HepG2 (cell line): ENCODE measurements around the gene ZC3H18. TPM values are rescaled to one million over a fixed set of nuclear protein-coding genes. Genes with fewer than 3 reads are reported as not detected.

Source experiments
- ATF1 ChIP-seq: IDR thresholded peaks from 2 replicates; pipeline ENCODE4 v1.6.1; 2016; ENCODE audit warnings: mild to moderate bottlenecking, control low read depth
- DMAP1 ChIP-seq: IDR thresholded peaks from 2 replicates; pipeline ENCODE4 v1.6.1; 2016
- GABPA ChIP-seq, 2 experiments: IDR thresholded peaks; 2 replicates each; pipeline ENCODE4 v1.6.1; 2011 to 2016; ENCODE audit warnings: low read depth in 2 of 2, low read length in 1 of 2, missing biosample characterization in 1 of 2, missing genetic modification characterization in 1 of 2
- GFI1 ChIP-seq: sonication (generic); formaldehyde crosslinking; IDR thresholded peaks from 2 replicates; pipeline ENCODE4 v1.5.0; 2020; ENCODE audit warnings: missing genetic modification reagents, mild to moderate bottlenecking, borderline replicate concordance
- LCORL ChIP-seq, 2 experiments: fragments of 450-650 bp in 1 of 2; sonication (generic) in 1 of 2; formaldehyde crosslinking in 1 of 2; IDR thresholded peaks; 2 replicates each; pipeline versions ENCODE4 v1.5.0 to v1.6.1; 2017 to 2020; ENCODE audit warnings: antibody characterized with exemption in 1 of 2, missing genetic modification reagents in 1 of 2
- PATZ1 ChIP-seq: sonication (generic); formaldehyde crosslinking; IDR thresholded peaks from 2 replicates; pipeline ENCODE4 v1.4.0; 2020; ENCODE audit warnings: missing genetic modification reagents
- PPARG ChIP-seq: conservative IDR thresholded peaks from 2 replicates; pipeline ENCODE4 v1.6.1; 2016; ENCODE audit warnings: missing biosample characterization, missing genetic modification reagents
- TAF1 ChIP-seq: sonication (generic); formaldehyde crosslinking; IDR thresholded peaks from 2 replicates; pipeline ENCODE4 v1.4.0; 2020; ENCODE audit warnings: missing genetic modification reagents
- TRAFD1 ChIP-seq: sonication (generic); formaldehyde crosslinking; IDR thresholded peaks from 2 replicates; pipeline ENCODE4 v1.5.1; 2020; ENCODE audit warnings: missing genetic modification reagents, mild to moderate bottlenecking, borderline replicate concordance
- ZBTB34 ChIP-seq: sonication (generic); formaldehyde crosslinking; IDR thresholded peaks from 2 replicates; pipeline ENCODE4 v1.8.0; 2022; ENCODE audit warnings: mild to moderate bottlenecking, missing genetic modification reagents
- ZKSCAN8 ChIP-seq: IDR thresholded peaks from 2 replicates; pipeline ENCODE4 v1.6.1; 2016; ENCODE audit warnings: borderline replicate concordance, missing genetic modification reagents, missing compliant biosample characterization
- ZNF121 ChIP-seq: sonication (generic); formaldehyde crosslinking; IDR thresholded peaks from 2 replicates; pipeline ENCODE4 v1.5.0; 2020; ENCODE audit warnings: mild to moderate bottlenecking, missing genetic modification reagents
- ZNF138 ChIP-seq: sonication (generic); formaldehyde crosslinking; IDR thresholded peaks from 2 replicates; pipeline ENCODE4 v1.5.0; 2020; ENCODE audit warnings: mild to moderate bottlenecking, low read depth, missing genetic modification reagents
- ZNF160 ChIP-seq: sonication (generic); formaldehyde crosslinking; IDR thresholded peaks from 2 replicates; pipeline ENCODE4 v1.8.0; 2022; ENCODE audit warnings: mild to moderate bottlenecking, inconsistent platforms, missing genetic modification reagents
- ZNF468 ChIP-seq: sonication (generic); formaldehyde crosslinking; IDR thresholded peaks from 2 replicates; pipeline ENCODE4 v1.8.0; 2022; ENCODE audit warnings: mild to moderate bottlenecking, moderate library complexity, missing genetic modification reagents
- ZNF580 ChIP-seq: IDR thresholded peaks from 2 replicates; pipeline ENCODE4 v1.6.1; 2016; ENCODE audit warnings: low read depth, borderline replicate concordance
- ZNF687 ChIP-seq: sonication (generic); formaldehyde crosslinking; IDR thresholded peaks from 2 replicates; pipeline ENCODE4 v1.5.1; 2020; ENCODE audit warnings: mild to moderate bottlenecking, missing genetic modification reagents, moderate library complexity
- ZSCAN31 ChIP-seq: sonication (generic); formaldehyde crosslinking; IDR thresholded peaks from 2 replicates; pipeline ENCODE4 v1.5.0; 2020; ENCODE audit warnings: low read depth, mild to moderate bottlenecking, missing genetic modification reagents
- polyA plus RNA-seq, 8 experiments: library from polyadenylated mRNA; depleted of rRNA in 3 of 8; stranded (reverse) in 7 of 8; unstranded in 1 of 8; fragments of >200 nt; fragmentation: Illumina TruSeq in 4 of 8; extraction: Trizol in 4 of 8; gene quantifications; 2 replicates each; pipeline versions ENCODE4 v1.2.1 to v1.2.3, GENCODE V29; 2011 to 2016; ENCODE audit warnings: low read depth in 4 of 8, missing spikeins in 1 of 8, mixed read lengths in 1 of 8; ENCODE audit not compliant: insufficient read depth in 1 of 8
- total RNA-seq, 5 experiments: library from RNA; depleted of rRNA; stranded (reverse); fragments of >200 nt; fragmentation: Illumina TruSeq; extraction: Trizol; gene quantifications; 2 replicates each; pipeline ENCODE4 v1.2.3, GENCODE V29; 2016; ENCODE audit warnings: low read depth in 1 of 5

Gene ZC3H18
- total and polyA plus RNA-seq, 2 of the 13 experiments (the other 11 are each of a cell fraction or from before 2014, with no cell fraction given), result 11.2 to 27.4 TPM

GRCh38 chr16:88649195-88649923, 79.2 kb downstream of the ZC3H18 start (continued):
- TF ChIP-seq TRAFD1 (CRISPR knock-in tag), result no peak
- no peak for TF ChIP-seq DMAP1
- TF ChIP-seq ZNF121, result peak; percentile 37; the same call in 1 of the 2 replicates
- 0 out of 2 replicates have a peak, but pooled peaks have one; percentile 1 for TF ChIP-seq ZNF160 (CRISPR knock-in tag)
- TF ChIP-seq ZSCAN31 (CRISPR knock-in tag), result 0 out of 2 replicates have a peak, but pooled peaks have one; percentile 30
- TF ChIP-seq PPARG, result no peak
- peak; percentile 58; the same call in 1 of the 2 replicates for TF ChIP-seq ZNF138 (CRISPR knock-in tag)
- 0 out of 2 replicates have a peak, but pooled peaks have one; percentile 38 for TF ChIP-seq GFI1 (CRISPR knock-in tag)
- TF ChIP-seq ATF1 (CRISPR knock-in tag), result no peak
- peak; percentile 58 for TF ChIP-seq PATZ1 (CRISPR knock-in tag)
- 0 out of 2 replicates have a peak, but pooled peaks have one; percentile 10 for TF ChIP-seq TAF1
- TF ChIP-seq ZNF687 (CRISPR knock-in tag), result peak; percentile 43
- 0 out of 2 replicates have a peak, but pooled peaks have one; percentile 52 for TF ChIP-seq ZKSCAN8 (CRISPR knock-in tag)
- TF ChIP-seq ZBTB34 (CRISPR knock-in tag), result no peak
- TF ChIP-seq LCORL (IDR thresholded peaks at IDR 0.05), result no peak
- TF ChIP-seq LCORL (CRISPR knock-in tag; IDR thresholded peaks at IDR 0.05), result peak; percentile 67
- peak; percentile 17; the same call in 1 of the 2 replicates for TF ChIP-seq ZNF580 (CRISPR knock-in tag)
- TF ChIP-seq ZNF468 (CRISPR knock-in tag), result no peak
- TF ChIP-seq GABPA (IDR thresholded peaks at IDR 0.05; ENCODE audit: low read depth, low read length), result no peak
- no peak for TF ChIP-seq GABPA (CRISPR knock-in tag; IDR thresholded peaks at IDR 0.05; ENCODE audit: low read depth)
